ENCODE measurements around the gene GHRL. TPM values are rescaled to one million over a fixed set of nuclear protein-coding genes. Genes with fewer than 3 reads are reported as not detected.

The GHRL gene
- total RNA-seq, 3 donors from 2014 or later (not counting 1 experiment from before 2014, with no cell fraction given) = 1.4 to 2.6 (median 1.5) TPM

DNA sequence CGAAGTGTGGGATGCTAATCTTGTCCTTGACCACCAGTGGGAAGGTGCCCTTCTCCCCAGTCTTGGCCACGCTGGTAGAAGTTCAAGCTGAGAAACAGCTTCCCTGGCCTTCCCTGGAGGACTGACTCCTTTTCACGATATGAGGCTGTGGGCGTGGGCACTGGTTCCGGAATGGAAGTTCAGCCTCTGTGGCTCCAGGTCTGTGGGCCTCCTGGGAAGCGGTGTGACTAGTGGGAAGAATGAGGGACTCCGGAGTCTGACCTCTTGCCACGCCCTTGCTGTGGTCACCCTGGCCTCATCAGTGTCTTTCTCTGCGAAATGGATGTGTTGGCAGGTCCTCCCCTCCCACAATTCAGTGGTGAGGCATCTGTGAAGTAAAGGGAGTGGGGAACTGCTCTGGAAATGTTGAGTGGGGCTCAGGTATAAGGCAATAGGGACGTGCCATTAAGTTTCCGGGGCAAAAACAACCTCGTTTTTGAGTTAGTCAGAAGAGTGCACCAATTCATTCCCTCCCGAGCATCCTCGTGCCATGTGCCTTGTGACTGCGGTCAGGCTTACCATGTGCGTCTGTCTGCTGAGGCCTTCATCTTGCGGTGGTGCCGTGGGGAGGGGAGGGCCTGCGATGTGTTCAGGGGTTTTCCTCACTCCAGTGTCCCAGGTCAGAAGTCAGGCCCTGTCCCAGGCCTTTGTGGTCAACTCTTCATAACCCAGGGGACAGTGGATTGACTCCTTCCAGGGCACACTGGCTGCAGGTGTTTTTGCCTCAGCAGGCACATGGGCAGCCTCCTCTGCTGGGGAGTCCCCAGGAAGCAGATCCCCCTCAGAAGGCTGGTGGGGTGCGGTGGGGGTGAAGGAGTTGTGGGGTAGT is 40.0 kb upstream of the GHRL start:
- no peak for DNase-seq
- WGBS (ENCODE audit: insufficient coverage) = 87% methylated on average over 19 of the region's 20 CpGs
- ATAC-seq = no peak

DNA sequence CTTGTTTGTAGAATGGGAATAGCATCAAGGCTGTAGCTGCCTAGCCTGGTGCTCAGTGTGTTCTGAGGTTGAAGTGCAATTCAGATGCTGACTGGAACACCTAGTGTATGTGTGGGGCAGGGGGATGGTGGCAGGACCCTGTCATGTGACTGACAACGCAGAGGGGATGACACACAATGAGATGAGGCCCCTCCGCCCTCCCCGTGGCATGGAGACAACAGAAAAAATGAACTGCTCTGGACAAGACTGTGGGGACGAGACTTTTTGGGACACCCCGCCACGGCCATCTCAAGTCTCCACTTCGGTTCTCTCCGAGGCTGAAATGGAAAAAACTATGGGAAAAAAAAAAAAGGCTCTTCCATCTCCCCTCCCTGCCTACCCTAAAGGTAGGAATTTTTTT is 38.6 kb upstream of the GHRL start:
- Mint-ChIP-seq H3K27ac (no peak overlapping the region), H3K27me3 (ENCODE audit: low read depth in 2 of 2) (peaks cover 15 to 34% of the 10 kb centered on the region in 2 donors), H3K4me3 (no peak overlapping the region), H3K36me3 (no peaks in the 10 kb centered on the region), H3K4me1 (no peaks in the 10 kb centered on the region), H3K9me3 (no peaks in the 10 kb centered on the region)
- WGBS (ENCODE audit: insufficient coverage) = 91% methylated on average over 8 of the region's 8 CpGs
- Histone ChIP-seq H3K36me3 (ENCODE audit: control insufficient read depth, insufficient read depth, low read length) (no peaks in the 10 kb centered on the region), H3K27ac (ENCODE audit: low read length) (no peak overlapping the region), H3K9me3 (ENCODE audit: control insufficient read depth, insufficient read depth, low read length) (no peaks in the 10 kb centered on the region), H3K4me1 (ENCODE audit: control insufficient read depth, insufficient read depth, low read length) (no peaks in the 10 kb centered on the region), H3K4me3 (ENCODE audit: low read length) (no peak overlapping the region), H3K27me3 (ENCODE audit: control insufficient read depth, insufficient read depth, low read length) (no peaks in the 10 kb centered on the region)
- intact Hi-C loops (cut with micrococcal nuclease) = no loop called here
- no peak for TF ChIP-seq CTCF (IDR thresholded peaks at IDR 0.05)
- DNase-seq (no peak), ATAC-seq (no peak)

More for the DNA sequence above, 40.0 kb upstream of the GHRL start:
- no peaks in the 10 kb centered on the region for H3K36me3 Mint-ChIP-seq
- H3K9me3 ChIP-seq (ENCODE audit: control insufficient read depth, insufficient read depth, low read length) = no peaks in the 10 kb centered on the region
- peaks cover 12 to 20% of the 10 kb centered on the region in 2 donors for H3K27me3 Mint-ChIP-seq (ENCODE audit: low read depth in 2 of 2)
- no peak overlapping the region for H3K4me3 Mint-ChIP-seq
- H3K4me1 Mint-ChIP-seq = no peaks in the 10 kb centered on the region
- no peak overlapping the region for H3K4me3 ChIP-seq (ENCODE audit: low read length)
- H3K27ac Mint-ChIP-seq = no peak overlapping the region
- H3K27me3 ChIP-seq (ENCODE audit: control insufficient read depth, insufficient read depth, low read length) = no peaks in the 10 kb centered on the region
- intact Hi-C loops (cut with micrococcal nuclease) = no loop called here
- no peaks in the 10 kb centered on the region for H3K36me3 ChIP-seq (ENCODE audit: control insufficient read depth, insufficient read depth, low read length)
- no peaks in the 10 kb centered on the region for H3K9me3 Mint-ChIP-seq
- no peak for TF ChIP-seq CTCF (IDR thresholded peaks at IDR 0.05)
- no peaks in the 10 kb centered on the region for H3K4me1 ChIP-seq (ENCODE audit: control insufficient read depth, insufficient read depth, low read length)
- H3K27ac ChIP-seq (ENCODE audit: low read length) = no peak overlapping the region

DNA sequence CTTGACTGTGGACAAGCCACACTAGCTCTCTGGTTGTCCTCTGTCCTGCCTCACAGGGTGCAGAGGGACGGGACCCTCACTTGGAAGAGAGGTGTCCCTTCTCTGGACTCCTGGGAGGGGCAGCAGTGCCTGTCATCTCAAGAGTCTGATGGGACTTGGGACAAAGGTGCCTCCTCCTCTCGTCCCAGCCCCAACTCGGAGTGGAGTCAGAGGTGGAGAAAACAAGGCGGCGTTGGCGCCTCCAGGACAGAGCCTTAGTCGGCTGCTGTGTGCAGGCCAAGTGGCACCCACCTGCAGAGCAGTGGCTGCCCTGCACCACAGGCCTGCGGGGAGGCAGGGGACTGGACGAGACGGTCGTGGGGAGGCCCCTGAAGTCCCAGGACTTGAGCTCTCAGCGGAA is 37.6 kb upstream of the GHRL start:
- H3K9me3 Mint-ChIP-seq = no peaks in the 10 kb centered on the region
- 80% methylated on average over 12 of the region's 12 CpGs for WGBS (ENCODE audit: insufficient coverage)
- H3K9me3 ChIP-seq (ENCODE audit: control insufficient read depth, insufficient read depth, low read length) = no peaks in the 10 kb centered on the region
- no peak overlapping the region for H3K27ac ChIP-seq (ENCODE audit: low read length)
- intact Hi-C loops (cut with micrococcal nuclease) = no loop called here
- H3K27me3 ChIP-seq (ENCODE audit: control insufficient read depth, insufficient read depth, low read length) = no peaks in the 10 kb centered on the region
- no peak overlapping the region for H3K4me3 Mint-ChIP-seq
- no peaks in the 10 kb centered on the region for H3K36me3 ChIP-seq (ENCODE audit: control insufficient read depth, insufficient read depth, low read length)
- peaks cover 15 to 44% of the 10 kb centered on the region in 2 donors for H3K27me3 Mint-ChIP-seq (ENCODE audit: low read depth in 2 of 2)
- no peaks in the 10 kb centered on the region for H3K4me1 ChIP-seq (ENCODE audit: control insufficient read depth, insufficient read depth, low read length)
- H3K36me3 Mint-ChIP-seq = no peaks in the 10 kb centered on the region
- H3K27ac Mint-ChIP-seq = no peak overlapping the region
- no peak for TF ChIP-seq CTCF (IDR thresholded peaks at IDR 0.05)
- ATAC-seq = no peak
- DNase-seq = no peak
- H3K4me1 Mint-ChIP-seq = no peaks in the 10 kb centered on the region
- H3K4me3 ChIP-seq (ENCODE audit: low read length) = no peak overlapping the region
